GM12875 (cell line): ENCODE data around the gene SERPINA5.

Experiments used
- H3K4me3 ChIP-seq: one replicate; pipeline ENCODE4 v1.5.1; 2011; ENCODE audit warnings: low read depth, low read length, control low read depth
- CTCF ChIP-seq: IDR thresholded peaks from 2 replicates; pipeline ENCODE4 v1.5.1; 2011; ENCODE audit warnings: low read depth, mild to moderate bottlenecking, control low read depth, inconsistent platforms, low read length, moderate library complexity, borderline replicate concordance; ENCODE audit not compliant: insufficient read depth

Gene SERPINA5

GRCh38 chr14:94612580-94613554, 31.6 kb downstream of the SERPINA5 start:
- no peak for TF ChIP-seq CTCF
- H3K4me3 ChIP-seq, result no peak overlapping the region

DNA sequence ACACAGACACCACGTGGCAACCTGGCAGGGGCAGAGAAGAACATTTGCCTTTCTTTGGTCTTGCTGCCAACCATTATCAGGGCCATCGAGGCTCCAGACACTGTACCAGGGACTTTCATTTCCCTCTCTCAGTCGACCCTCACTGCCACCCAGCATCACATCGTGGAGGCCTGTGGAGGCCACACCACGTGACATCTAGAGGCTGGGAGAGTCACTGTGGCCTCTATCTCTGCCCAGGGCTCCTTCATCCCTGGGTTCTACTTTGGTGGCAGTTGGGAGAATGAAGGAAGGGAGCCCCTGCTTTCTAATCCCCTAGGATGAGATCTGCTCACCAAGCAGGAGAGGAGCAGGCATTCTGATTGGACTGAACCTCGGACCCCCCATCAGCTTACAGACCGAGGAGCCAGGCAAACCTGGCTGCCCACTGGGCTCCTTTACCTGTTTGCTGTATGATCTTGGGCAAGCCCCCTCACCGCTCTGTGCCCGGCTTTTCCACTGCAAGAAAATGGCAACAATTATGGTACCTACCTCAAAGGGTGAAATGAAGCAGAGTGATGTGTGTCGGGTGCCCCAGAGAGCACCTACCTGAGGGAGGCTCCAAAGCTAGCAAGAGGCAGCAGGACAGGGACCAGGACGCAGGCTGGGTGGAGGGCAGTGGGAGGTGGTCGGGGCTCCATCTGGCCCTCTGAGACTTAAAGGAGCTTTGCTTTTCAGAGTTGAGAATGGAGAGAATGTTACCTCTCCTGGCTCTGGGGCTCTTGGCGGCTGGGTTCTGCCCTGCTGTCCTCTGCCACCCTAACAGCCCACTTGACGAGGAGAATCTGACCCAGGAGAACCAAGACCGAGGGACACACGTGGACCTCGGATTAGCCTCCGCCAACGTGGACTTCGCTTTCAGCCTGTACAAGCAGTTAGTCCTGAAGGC, 32.8 kb downstream of the SERPINA5 start:
- no peak overlapping the region for H3K4me3 ChIP-seq
- TF ChIP-seq CTCF, result no peak

GRCh38 chr14:94614802-94615201, 33.6 kb downstream of the SERPINA5 start:
- TF ChIP-seq CTCF, result no peak

DNA sequence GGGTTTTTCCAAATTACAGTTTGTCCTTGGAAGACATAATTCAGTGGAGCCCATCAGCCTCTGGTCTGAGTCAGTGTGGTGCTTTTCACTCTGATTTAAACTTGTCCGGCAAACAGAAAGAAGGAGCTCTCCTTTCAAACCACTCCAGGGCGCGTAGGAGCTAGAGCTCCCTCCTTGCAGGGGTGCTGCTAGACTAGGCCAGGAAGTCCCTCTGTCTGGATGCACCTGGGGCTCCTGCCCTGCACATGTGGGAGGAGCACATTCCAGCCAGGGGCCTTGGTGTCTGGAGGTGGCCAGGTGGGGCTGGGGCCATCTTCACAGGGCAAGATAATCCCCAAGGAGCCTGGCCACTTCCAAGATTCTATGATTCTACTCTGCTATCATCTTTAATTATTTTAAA, 34.0 kb downstream of the SERPINA5 start:
- H3K4me3 ChIP-seq, result no peak overlapping the region
- TF ChIP-seq CTCF, result no peak

More at GRCh38 chr14:94614802-94615201, 33.6 kb downstream of the SERPINA5 start:
- H3K4me3 ChIP-seq, result no peak overlapping the region

DNA sequence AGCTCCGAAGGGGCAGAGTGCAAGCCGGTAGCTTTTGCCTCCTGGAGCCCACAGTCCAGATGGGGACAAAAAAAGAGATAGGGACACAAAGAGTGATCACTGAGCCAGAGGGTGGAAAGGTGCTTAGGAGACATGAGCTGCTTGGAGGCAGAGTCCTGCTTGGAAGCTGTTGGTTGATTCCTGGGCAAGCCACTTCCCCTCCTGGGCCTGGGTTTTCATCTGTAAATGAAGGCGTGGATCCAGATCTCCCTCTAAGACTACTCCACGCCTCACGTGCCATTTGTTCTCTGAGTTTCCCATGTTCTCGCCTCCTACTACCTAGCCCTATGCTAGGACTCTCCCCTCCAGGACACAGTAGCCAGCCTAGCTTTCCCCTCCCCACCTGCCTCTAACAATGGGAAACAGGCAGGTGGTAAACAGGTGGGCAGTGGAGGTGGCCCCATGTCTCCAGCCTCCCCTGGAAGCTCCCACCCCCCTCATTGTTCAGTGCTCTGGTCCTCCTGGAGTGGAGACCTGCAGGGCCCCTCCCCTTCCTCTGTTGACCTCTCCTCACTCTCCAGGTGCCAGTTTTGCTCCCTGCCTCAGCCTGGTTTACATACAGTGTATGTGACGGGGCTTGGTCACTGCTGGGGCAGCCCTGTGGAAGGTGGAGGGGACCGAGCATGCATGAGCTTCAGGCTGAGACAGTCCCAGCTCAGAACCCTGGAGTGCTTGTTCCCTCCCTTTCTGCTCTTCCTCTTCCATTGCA, 34.8 kb downstream of the SERPINA5 start:
- no peak for TF ChIP-seq CTCF
- no peak overlapping the region for H3K4me3 ChIP-seq

DNA sequence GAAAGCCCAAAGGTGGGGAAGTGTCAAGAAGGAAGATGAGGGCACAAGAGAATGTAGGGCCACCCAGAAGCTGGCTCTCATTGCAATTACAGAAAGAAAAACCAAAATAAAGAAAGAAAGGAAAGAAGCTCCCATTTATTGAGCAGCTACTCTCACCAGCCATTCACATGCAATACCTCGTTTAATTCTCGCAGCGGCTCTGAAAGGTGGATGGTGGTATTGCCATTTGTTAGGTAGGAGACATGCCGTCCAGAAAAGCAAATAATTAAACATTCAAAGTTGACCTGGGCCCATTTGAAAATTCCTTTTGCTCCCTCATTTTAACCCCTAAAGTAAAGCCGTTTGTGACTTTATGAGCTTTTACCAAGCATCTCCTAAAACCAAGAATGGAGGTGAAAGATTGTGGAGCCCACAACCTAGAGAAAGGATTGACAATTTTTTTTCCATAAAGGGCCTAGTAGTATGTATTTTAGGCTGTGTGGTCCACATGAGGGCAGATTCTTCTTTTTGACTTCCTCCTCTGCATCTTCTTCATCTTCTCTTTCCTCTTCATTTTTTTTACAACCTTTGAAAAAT, 36.2 kb downstream of the SERPINA5 start:
- H3K4me3 ChIP-seq, result no peak overlapping the region
- no peak for TF ChIP-seq CTCF
